Hematopoietic multipotent progenitor cell treated with erythropoietin and hydrocortisone succinate and interleukin-3 and kit ligand, for 6 days (in vitro differentiated cells): ENCODE results near the gene TRPV4.

Experiments used
- DNase-seq: peaks from one replicate; pipeline ENCODE4 v3.0.0-alpha.2; 2015

TRPV4 gene

DNA sequence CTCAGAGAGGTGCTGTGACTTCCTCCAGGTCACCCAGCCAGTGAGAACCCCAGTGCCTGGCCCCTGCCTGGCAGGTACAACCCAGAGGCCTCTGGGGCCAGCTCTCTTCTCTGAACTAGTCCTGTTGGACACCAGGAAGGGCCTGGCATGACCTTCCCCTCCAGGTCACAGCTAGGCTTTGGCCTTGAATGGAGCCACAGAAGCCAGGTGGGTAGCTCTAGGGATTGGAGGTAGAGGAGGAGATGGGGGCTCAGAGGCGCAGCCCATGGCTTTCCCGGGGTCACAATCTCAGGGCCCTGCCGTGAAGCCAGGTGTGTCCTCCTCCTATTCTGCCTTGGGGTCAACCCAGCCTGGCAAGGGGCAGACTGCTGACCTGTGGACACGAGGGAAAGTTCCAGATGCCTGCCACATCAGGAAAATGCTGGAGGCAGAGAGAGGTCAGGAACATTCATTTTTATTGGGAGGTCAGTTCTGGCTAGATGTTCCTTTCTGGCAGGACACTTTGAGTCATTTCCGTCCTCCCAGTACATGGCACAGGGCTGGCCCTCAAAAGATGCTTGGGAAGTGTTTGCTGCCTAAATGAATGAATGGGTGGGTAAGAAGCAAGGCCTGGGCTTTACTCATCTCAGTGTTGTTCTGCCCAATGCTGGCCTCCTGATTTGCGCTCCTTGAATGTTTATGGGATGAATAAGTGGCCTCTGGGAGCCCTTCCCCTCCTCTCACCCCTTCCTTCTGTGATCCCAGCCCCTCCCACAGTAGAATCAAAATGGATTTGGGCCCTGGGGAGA, 94.1 kb downstream of the TRPV4 start:
- DNase-seq: no peak

DNA sequence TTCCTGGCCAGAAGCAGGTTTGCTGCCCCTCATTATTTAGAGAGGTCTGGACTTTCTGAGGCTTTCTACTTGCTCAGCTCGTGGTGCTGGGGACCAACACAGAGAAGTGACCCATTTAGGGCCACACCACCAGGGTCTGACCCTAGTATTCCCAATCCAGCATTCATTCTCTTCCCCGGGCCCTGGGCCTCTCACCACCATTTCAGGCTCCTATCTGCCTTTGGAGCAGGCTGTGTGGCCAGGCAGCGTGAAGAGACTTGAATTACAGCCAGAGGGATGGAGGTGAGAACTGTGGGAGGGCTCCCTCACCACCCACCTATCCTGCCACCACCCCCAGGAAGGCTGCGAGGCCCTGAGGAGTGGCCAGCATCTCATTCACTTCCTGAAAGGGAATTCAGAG, 95.0 kb downstream of the TRPV4 start:
- DNase-seq: no peak

DNA sequence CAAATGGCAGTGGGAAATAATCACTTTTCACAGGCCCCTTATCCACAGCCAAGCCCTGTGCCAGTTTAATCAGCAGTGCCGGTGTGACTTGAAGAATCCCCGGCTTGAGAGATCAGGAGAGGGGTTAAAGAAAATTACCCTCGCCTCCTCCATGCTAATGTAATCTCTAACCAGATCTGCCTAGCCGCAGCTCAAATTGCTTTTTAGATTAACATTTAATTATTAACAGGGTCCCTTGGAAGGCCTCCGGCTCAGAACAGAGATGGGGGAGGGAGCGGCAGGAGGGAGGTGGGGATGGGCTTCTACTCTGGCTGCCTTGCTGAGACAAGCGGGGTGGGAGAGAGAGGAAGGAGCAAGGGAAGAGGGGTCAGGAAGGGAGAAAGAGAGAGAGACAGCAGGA, 95.6 kb downstream of the TRPV4 start:
- DNase-seq: no peak

DNA sequence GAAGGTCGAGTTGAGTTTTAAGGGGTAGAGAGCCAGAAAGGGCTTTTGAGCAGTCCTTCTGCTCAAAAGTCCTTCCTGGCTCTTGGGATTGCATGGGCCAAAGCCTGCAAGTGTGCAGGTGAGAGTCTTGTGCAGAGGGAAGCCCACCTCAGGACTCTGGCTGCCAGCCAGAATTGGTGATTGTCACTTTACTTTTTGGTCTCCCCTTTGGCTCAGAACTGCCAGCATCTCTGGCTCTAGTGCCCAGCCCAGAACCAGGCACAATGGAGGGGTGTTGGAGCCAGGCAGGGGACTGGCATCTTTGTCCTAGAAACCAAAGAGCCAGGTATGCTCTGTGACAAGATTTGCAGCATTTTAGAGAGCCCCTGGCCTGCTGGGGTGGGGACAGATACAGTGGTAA, 96.1 kb downstream of the TRPV4 start:
- no peak for DNase-seq

DNA sequence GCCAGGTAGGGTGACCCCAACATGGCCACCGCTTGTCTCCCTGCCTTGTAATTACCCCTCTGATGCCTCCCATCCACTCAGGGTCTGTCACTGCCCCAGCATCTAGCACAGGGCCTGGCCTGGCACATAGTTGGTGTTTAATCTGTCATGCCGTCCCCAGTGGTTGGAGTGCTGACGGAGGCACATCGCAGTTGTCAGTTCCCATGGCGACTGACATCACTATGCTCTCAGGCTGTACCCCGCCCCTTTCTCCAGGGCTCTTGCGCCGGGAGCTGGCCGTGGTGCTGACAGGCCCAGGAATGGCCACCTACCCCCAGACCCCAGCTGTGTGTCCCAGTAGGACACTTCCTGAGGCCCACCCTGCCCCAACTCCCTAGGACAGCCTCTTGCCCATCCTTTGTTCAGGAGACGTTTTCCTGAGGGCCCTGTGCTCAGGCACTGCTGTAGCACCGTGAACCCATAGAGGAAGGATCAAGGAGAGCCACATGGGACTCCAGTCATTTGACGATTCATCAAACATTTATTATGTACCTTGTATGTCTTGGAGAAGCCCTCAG, 96.6 kb downstream of the TRPV4 start:
- peak; percentile 79 for DNase-seq

DNA sequence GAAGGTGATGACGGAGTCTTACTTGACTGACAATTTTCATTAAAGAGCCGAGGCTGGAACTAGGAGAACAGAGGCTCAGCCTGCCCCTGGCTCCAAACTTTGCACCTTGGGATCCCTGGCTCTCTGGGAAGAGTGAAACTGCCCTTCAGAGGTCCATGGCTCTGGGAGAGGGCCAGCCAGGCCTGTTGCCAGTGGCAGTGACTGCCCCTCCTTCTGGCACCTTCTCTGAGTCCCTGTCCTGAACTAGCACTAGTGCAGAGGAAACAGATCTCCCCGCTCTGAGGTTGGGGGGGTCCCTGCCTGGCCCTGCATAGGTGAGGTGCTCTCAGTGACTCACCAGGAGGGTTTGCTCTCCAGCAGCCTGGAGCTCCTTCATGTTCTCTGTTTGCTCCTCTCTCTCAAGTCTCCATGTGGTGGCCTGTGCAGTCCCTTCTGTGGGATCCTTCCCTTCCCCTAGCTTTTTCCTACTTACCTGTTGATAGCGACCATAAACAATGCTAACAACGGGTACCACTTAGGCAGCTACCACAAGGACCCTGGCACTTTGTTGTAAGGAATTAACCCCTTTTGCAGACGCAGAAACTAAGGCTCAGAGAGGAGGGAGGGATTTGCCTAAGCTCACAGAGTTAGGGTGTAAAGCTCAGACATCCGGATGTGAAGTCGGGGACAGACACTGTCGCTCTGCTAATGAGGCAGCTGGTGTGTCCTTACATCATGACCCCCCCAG, 97.2 kb downstream of the TRPV4 start:
- no peak for DNase-seq

DNA sequence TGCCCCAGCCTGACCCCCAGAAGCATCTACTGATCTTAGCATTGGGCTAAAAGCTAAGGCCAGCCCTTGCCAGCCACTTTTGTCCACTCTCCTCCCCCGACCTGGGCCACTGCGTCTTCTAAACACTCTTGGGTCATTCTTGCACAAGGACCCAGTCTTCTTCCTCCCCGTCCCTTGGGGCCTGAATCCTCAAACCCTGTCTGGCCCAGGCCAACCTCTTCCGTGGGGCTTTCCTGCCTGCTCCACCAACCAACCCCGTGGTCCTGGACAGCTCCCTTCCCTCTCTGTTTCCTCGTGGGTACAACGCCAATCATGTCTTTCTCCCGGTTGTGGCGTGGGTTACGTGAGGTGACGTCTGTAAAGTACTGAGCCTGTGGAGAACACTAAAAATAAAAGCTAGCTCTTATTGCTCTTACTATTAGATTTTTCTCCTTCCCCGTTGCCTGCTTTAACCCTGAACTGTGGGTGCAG, 98.1 kb downstream of the TRPV4 start:
- DNase-seq: no peak

DNA sequence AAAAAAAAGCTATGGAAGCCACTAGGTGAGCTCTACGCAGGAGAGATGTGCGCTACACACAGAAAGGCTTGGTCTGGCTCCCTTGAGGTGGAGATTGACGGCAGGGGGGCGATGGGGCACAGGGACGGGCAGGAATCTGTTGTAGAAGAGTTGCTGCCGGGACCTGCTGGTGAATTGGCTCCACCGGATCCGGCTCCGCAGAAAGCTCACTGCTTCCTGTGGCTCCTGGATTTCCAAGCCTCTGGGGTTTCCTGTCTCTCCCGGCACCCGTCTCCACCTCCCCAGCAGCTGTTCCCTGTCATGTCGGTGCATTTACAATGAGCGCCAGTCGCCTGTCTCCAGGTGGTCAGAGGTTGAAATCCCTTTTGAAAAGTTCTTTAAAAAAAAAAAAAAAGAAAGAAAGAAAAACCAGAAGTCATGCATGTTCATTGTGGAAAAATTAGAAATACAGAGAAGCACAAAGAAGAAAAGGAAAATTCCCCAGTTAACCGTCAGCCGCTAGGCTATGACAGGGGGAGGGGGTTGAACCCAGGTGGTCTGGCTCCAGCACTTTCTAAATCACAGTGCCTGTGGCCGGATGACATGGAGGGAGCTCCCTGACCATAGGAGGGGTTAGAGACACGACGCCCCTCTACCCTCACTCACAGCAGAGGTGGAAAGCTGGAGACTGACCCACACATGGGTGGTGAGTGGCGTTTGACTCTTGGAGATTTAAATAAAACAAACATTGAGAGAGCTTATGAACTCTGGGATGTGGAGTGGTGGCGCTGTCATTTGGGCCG, 98.8 kb downstream of the TRPV4 start:
- no peak for DNase-seq
